ENCODE results near the gene FCGR3B.
"Not testable (repeated sequence)": the region's sequence is repeated elsewhere in the genome, so short reads cannot be mapped to it uniquely, and the experiment has no call there.

FCGR3B gene

DNA sequence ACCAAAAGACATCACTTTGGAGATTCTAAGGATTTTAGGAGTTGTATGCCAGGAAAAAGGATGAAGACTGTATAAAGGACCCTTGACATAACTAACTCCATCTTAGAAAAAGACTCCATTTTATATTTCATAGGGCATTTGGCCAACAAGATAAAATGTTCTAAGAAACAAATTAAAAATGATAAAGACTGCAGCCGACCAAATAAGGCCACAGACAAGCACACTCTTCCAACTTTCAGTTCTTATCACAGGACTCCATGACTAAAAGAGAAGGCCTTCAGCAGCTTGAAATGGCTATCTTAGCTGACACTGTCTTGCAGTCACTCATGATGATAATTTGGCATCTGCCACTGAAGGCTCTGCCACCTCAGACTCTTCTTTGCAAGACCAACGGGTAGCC is 8.2 kb upstream of the FCGR3B start:
- in situ Hi-C loops (cut with HindIII; ENCODE audit: low sequenced_read_pairs), result loop anchor here (25.0 kb wide), 1 partner anchor 98 kb away; the partner anchor contains the start of gene DUSP12

DNA sequence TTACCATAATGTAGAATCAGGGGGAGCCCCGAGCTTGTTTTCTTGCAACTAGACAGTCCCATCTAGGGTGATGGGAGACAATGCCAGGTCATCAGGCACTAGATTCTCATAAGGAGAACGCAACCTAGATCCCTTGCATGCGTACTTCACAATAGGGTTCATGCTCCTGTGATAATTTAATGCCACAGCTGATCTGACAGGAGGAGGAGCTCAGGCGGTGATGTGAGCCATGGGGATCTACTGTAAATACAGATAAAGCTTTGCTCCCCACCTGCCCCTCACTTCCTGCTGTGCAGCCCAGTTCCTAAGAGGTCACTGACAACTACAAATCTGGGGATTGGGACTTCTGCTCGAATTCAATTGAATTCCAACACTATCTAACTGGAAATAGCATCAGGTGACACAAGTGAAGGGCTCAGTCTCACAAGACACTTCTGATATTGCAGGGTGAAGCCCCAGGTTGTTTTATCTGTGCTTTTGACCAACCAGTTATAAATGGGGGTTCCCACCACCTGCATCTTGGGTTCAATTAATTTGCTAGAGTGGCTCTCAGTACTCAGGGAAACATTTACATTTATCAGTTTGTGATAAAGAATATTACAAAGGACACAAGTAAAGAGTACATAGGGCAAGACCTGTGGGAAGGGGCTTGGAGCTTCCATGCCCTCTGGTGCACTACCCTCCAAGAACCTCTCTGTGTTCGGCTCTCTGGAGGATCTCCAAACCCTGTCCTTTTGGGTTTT is 7.4 kb upstream of the FCGR3B start:
- in situ Hi-C loops (cut with HindIII; ENCODE audit: low sequenced_read_pairs), result loop anchor here (25.0 kb wide), 1 partner anchor 99 kb away; the partner anchor contains the start of gene DUSP12

DNA sequence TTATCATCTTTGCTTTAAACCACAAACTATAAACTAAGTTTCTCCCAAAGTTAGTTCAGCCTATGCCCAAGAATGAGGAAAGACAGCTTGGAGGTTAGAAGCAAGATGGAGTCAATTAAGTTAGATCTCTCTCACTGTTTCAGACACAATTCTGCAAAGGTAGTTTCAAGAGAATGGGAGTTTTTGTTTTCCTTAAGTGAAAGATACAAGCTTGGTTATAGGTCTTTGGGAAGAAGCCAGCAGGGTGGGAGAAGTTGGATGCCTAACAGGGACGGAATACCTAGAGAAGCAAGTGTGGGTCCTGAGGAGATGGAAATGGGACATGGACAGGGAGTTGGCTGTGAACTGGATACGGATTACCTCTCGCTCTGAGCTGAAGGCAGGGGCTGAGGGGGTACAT is 6.0 kb upstream of the FCGR3B start:
- in situ Hi-C loops (cut with HindIII; ENCODE audit: low sequenced_read_pairs), result loop anchor here (25.0 kb wide), 1 partner anchor 100 kb away; the partner anchor contains the start of gene DUSP12

DNA sequence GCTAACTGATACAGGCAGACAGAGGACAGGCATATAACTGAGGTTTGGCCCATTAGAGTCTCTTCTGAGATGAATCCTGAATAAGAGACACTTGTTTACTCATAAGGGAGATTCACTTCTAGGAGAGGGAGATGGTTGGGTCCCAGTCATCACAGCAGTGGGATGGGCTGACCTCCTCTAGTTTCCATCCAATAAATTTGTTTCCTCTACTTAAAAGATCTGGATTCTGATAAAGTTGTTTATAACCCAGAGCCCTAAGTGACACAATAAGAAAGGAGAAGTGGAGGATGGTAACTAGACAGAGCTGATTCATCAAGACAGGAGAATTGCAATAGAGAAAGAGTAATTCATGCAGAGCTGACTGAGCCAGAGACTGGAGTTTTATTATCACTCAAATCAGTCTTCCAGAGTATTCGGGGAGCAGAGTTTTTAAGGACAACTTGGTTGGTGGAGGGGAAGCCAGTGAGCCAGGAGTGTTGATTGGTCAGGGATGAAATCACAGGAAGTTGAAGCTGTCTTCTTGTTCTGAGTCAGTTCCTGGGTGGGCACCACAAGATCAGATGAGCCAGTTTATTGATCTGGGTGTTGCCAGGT is 5.3 kb upstream of the FCGR3B start:
- in situ Hi-C loops (cut with HindIII; ENCODE audit: low sequenced_read_pairs), result loop anchor here (25.0 kb wide), 1 partner anchor 101 kb away; the partner anchor contains the start of gene DUSP12

DNA sequence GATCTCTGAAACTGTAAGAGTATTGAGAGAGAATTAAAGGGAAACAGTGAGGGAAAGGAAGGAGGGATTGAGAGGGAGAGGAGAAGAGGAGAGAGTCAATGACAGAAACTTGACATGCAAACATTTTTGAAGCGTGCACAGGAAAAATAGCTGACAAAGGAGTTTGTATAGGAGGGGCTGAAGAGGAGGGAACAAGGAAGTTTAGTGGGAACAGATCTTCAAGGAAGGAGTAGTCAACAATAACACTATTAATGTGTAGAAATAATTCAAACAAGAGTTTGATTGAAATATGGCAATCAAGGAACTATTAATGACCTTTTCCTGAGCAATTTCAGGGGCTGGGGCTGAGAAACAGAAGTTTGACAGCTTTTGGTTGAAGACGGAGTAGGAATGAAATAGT is 4.0 kb upstream of the FCGR3B start:
- in situ Hi-C loops (cut with HindIII; ENCODE audit: low sequenced_read_pairs), result loop anchor here (25.0 kb wide), 1 partner anchor 102 kb away; the partner anchor contains the start of gene DUSP12

DNA sequence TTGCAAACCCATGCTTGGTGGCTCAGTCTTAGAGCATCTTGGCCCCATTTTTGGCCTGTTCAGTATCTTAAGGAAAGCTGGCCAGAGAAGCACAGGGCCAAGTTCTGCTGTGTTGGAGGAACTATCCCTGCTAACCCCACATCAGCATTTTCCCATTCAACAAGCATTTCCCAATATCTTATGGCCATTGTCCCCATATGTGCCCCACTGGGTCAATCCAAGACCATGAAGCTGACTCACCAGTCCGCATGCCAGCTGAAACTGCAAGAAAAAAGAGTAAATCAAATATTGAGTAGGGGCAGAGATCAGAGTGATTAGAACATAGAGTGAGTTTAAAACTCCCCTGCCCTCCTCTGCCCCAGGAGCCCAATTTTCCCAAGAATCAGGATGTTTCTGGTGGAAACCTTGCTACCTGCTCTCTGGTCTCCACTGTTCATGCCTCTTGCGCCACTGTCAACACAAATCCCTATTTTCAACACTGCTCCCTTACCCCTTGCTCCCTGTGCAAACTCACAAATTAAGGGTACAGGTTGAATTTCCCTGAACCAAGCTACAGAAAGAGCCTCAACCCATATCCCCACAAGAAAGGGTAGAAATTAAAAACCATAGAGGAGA is 741 bp downstream of the FCGR3B start:
- in situ Hi-C loops (cut with HindIII; ENCODE audit: low sequenced_read_pairs), result loop anchor here (25.0 kb wide), 1 partner anchor 107 kb away; the partner anchor contains the start of gene DUSP12

DNA sequence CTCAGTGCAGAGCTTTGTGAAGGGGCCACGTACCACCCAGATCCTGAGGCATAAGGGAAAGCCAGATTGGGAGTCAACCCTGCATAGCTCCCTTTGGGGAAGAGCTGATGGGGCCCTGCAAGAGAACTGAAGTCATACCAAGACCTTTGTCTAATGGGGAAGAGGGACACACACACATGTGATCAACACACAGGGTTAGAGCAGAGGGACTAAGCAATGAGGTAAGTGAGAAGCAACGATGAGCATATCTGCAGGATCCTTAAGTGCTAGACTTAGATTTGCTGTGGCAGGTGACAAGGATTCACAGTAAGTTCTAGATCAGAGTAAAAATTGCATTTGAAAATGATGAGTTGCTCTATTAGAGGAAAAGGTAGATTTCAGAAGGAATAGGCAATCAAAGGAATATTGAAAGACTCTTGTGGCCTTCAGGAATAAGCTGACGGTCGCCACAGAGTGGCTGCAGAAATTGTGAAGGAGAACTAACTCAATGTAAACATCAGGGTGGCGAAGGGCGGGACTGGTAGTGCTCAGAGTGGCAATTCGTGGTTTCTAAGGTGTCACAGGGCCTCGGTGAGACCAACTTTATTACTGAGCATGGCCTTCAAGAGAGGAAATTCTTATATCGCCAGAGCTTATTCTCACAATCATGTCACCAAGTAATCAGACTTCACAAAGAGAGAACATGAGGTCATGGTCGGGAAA is 4.4 kb downstream of the FCGR3B start:
- in situ Hi-C loops (cut with HindIII; ENCODE audit: low sequenced_read_pairs), result loop anchor here (25.0 kb wide), 1 partner anchor 111 kb away; the partner anchor contains the start of gene DUSP12

DNA sequence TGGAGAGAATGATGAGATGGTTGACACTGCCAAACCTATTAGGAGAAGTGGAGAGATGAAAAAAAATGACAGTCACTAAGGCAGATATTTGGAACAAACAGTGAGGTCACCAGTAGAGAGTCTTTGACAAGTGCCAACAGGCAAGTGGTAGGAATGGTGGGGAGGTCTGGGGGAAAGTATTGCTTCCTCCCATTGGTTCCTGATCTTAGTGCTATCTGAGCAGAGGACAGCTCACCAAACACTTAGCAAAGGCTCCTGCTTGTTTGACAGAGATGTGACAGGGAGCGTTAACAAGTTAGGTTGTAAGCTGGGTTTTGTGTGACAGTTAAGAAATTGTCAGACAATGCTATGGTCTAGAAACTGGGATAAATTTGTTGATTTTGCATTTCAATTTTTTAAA is 6.4 kb downstream of the FCGR3B start:
- in situ Hi-C loops (cut with HindIII; ENCODE audit: low sequenced_read_pairs), result loop anchor here (25.0 kb wide), 1 partner anchor 113 kb away; the partner anchor contains the start of gene DUSP12

DNA sequence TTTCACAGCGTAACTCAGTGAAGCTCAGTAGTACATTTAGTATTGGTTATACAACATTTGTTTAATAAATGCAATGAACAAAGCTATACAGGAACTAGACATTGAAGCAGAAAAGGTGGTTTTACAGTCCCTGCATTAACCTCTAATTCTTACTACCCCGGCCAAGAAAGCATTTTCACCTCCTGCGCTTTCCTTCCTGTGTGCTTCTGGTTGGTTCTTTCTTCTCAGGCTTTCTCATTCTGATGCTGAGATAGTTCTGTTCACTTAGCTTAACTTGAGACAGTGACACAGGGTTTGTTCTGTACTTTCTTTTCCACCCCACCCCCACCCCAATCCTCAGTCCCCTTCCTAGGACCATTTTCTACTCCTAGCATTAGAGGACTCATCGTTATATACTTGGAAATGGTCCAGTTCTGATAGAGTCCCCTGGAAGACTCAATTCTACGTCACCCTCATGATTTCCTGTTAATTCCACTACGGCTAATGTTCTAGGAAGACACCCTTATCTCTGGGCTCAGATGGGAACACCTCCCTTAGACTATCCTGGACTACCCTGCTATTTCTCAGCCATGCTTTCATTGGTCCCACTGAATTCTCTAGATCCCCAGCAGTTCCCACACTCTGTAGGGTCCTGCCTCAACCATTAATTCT is 7.5 kb downstream of the FCGR3B start:
- in situ Hi-C loops (cut with HindIII; ENCODE audit: low sequenced_read_pairs), result not testable (repeated sequence)

DNA sequence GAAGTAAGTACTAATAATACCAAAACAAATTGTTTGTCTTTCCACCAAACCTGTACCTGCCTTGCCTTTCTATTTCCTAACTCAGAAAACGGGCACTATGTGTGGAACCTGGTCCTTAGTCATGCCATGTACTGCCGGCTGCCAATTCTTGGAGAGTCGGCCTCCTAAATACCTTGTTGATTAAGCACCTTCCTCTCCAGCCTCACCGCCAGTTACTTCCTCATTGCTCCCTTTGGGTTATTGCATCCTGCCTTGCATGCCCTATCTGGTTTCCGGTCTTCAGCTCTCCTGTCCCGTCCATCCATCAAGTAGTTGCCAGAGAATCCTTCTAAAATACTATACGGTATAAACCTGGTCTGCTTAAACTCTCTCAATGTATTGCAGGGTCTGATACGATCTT is 8.9 kb downstream of the FCGR3B start:
- in situ Hi-C loops (cut with HindIII; ENCODE audit: low sequenced_read_pairs), result not testable (repeated sequence)

DNA sequence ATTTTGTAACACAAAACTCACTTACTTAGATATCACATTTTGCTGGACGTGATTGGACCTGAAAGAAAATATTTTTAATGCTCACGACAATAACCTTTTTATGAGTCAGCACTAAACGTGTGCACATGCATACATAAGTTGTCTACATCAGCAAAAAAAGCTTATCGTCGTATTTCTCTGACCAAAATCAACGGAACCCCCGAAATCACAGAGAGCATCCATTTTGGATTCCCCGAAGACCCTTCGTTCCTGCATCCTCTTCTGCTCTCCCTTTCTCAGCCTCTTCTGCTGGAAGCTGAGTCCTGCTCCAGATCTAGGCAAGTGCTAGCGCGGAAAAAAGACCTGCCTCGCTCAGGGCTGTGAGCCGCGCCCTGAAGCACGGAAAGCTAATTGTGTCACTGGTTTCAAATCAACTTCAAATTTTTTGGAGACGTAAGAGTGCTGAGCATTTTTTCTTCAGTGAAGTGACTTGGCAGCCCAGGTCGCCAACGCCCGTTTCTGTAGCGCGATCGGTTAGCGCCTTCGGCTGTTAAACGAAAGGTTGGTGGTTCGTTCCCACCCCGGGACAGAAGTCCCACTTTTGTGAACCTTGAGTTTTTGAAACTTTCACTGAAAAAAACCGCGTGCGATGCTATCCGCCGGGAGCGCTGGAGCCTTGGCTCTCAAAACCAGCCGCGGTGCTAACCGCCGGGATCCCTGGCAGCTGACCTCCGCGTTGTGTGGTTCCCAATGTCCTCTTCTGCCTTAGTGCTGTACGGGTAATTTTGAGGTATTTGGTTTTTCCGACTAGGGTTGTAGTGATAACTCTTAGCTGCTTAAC is 9.6 kb downstream of the FCGR3B start:
- in situ Hi-C loops (cut with HindIII; ENCODE audit: low sequenced_read_pairs), result not testable (repeated sequence)

DNA sequence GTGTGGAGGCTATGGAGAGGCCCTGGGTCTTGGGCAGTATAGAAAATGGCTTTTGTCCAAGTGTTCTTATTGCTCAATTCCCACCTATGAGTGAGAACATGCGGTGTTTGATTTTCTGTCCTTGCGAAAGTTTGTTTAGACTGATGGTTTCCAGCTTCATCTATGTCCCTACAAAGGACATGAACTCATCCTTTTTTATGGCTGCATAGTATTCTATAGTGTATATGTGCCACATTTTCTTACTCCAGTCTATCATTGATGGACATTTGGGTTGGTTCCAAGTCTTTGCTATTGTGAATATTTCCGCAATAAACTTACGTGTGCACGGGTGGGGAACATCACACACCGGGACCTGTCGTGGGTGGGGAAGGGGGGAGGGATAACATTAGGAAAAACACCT is 10.6 kb downstream of the FCGR3B start:
- in situ Hi-C loops (cut with HindIII; ENCODE audit: low sequenced_read_pairs), result not testable (repeated sequence)

DNA sequence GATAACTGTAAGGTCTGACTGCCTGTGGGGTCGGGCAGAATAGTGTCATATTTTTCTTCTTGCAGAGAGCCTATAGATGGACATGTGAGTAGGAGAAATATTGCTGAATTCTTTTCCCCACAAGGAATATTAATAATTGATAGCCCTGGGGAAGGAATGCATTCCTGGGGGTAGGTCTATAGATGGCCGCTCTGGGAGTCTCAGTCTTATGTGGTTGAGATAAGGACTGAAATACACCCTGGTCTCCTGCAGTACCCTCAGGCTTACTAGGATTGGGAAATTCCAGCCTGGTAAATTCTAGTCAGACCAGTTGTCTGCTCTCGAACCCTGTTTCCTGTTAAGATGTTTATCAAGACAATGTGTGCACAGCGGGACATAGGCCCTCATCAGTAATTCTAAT is 12.5 kb downstream of the FCGR3B start:
- in situ Hi-C loops (cut with HindIII; ENCODE audit: low sequenced_read_pairs), result not testable (repeated sequence)

DNA sequence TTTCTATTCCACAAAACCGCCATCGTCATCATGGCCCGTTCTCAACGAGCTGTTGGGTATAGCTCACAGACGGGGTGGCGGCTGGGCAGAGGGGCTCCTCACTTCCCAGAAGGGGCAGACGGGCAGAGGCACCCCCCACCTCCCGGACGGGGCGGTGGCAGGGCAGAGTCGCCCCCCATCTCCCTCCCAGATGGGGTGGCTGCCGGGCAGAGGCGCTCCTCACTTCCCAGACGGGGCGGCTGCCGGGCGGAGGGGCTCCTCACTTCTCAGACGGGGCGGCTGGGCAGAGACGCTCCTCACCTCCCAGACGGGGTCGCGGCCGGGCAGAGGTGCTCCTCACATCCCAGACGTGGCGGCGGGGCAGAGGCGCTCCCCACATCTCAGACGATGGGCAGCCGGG is 14.6 kb downstream of the FCGR3B start:
- in situ Hi-C loops (cut with HindIII; ENCODE audit: low sequenced_read_pairs), result not testable (repeated sequence)

DNA sequence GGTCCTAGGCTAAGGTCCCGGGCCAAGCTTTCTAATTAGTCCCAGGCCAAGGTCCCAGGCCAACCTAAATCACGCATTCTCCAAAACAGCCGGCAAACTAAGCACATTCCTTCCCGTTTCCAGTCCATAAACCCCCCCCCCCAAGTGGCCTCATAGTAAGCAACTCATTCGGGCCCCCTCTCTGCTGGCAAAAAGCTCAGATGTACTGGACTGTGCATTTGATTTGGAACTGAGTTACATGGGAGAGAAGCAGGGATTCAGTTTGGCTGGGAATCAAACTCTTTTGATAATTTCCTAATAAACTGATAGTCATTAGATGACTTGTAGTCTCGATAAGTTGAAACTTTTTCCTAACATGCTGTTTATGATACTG is 17.8 kb downstream of the FCGR3B start:
- in situ Hi-C loops (cut with HindIII; ENCODE audit: low sequenced_read_pairs), result not testable (repeated sequence)

DNA sequence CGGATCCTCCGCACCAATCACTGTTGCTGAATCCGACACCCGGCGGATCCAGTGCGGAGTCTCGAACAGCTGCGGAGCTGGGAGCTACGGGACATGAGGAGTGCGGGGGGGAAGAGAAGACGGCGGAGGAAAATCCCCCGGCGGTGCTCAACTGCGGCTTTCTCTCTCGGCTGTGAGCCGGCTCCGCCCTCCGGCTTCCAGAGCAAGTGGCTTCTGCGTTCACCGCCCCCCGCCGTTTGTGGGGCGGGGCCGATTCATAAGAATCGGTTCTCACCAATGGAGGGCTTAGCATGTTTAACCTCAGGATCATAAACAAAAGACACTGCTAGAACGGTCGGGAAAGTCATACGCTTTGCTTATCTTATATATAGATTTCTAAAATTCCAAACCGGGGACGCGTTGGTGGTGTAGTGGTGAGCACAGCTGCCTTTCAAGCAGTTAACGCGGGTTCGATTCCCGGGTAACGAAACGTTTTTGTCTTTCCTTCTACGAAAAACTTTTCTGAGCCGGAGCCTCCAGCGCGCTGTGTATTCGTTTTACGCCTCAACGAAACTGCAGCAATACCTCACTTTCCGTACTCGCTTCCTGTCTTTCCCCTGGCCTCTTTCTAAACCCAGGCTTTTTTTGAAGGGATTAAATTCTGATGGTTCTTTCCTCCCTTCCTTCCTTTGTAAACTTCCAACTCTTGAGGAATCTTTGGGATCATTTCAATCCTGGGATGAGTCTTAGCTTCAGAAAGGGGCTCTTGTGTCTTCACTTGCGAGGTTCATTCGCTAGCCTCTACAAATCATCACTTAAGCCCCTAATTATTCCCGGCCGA is 18.4 kb downstream of the FCGR3B start:
- in situ Hi-C loops (cut with HindIII; ENCODE audit: low sequenced_read_pairs), result not testable (repeated sequence)

DNA sequence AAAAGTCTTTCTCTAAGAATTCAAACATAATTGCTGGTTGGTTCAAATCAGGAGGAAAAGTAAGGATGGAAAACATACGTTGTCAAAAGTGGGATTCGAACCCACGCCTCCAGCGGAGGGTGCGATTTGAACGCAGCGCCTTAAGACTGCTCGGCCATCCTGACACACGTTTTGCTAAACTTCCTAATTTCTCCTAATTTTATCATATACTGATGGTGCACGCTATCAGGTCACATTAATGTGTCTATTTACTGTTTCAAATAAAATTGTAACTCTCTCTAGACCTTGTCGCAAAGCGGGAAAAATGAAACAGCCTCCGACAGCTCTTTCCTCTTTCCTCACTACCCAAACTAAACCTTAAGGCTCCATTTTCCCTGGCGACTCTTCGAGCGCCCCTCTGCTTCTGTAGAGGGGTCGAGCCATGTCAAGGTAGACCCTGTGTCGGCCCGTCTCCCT is 19.1 kb downstream of the FCGR3B start:
- in situ Hi-C loops (cut with HindIII; ENCODE audit: low sequenced_read_pairs), result not testable (repeated sequence)

DNA sequence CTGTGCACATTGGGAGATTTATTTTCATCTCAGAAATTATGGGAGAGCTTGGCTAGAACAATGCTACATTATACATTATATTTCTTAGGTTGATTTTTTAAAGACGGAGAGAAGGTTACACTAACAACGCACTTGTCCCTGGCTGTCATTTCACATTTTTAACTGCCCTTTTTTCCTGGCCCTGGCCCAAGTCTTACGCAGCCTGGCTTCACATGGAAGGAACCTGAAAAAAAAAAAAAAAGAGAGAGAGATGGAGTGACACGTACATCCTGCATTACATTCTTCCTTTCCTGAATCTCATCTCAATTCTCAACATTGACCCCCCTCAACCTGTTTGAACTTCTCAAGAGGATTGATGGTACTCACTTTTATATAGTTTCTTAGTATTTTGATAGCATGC is 20.8 kb downstream of the FCGR3B start:
- in situ Hi-C loops (cut with HindIII; ENCODE audit: low sequenced_read_pairs), result not testable (repeated sequence)

Data from endothelial cell of hepatic sinusoid (primary cell).